Gastrocnemius medialis (tissue), 4 donors: ENCODE data around the gene PRR14L. TPM values are rescaled to one million over a fixed set of nuclear protein-coding genes. Genes with fewer than 3 reads are reported as not detected.
"Not testable (repeated sequence)": the region's sequence is repeated elsewhere in the genome, so short reads cannot be mapped to it uniquely, and the experiment has no call there.

Source experiments
- ATAC-seq, 2 donors: fragments of 150-250 bp; one replicate each; pipeline ENCODE4 v1.9.1; 2016
- DNase-seq, 2 donors: peaks; one replicate each; pipeline ENCODE4 v3.0.0-alpha.2; 2019
- H3K27ac ChIP-seq, 4 donors: fragments of 200-600 bp; sonication (generic); 1 replicate in 1 of 4; 2 replicates in 3 of 4; pipeline ENCODE4 v1.5.1; 2016 to 2018; ENCODE audit warnings: mild to moderate bottlenecking in 2 of 4, moderate library complexity in 1 of 4
- H3K27me3 ChIP-seq, 3 donors: fragments of 200-600 bp; sonication (generic) in 2 of 3; 1 replicate in 1 of 3; 2 replicates in 2 of 3; pipeline versions ENCODE4 v1.5.1 to v1.6.0; 2016 to 2019; ENCODE audit warnings: mild to moderate bottlenecking in 1 of 3, moderate library complexity in 1 of 3
- H3K36me3 ChIP-seq, 2 donors: fragments of 200-600 bp; sonication (generic) in 1 of 2; one replicate each; pipeline ENCODE4 v1.5.1; 2017 to 2018
- H3K4me1 ChIP-seq, 2 donors: fragments of 200-600 bp; sonication (generic) in 1 of 2; one replicate each; pipeline ENCODE4 v1.5.1; 2016 to 2017; ENCODE audit warnings: mild to moderate bottlenecking in 2 of 2
- H3K4me3 ChIP-seq, 4 donors: fragments of 200-600 bp; sonication (generic) in 3 of 4; 1 replicate in 1 of 4; 2 replicates in 3 of 4; pipeline ENCODE4 v1.5.1; 2016 to 2019; ENCODE audit warnings: mild to moderate bottlenecking in 2 of 4
- H3K9me3 ChIP-seq, 3 donors: fragments of 200-600 bp; sonication (generic) in 2 of 3; 1 replicate in 1 of 3; 2 replicates in 2 of 3; pipeline ENCODE4 v1.5.1; 2016 to 2019
- CTCF ChIP-seq, 5 experiments: fragments of 450-650 bp in 3 of 5; fragments of 200-600 bp in 2 of 5; sonication (generic) in 2 of 5; IDR thresholded peaks in 4 of 5; conservative IDR thresholded peaks in 1 of 5; 1 replicate in 4 of 5; 2 replicates in 1 of 5; pipeline ENCODE4 v1.5.1; 2016 to 2019; ENCODE audit warnings: antibody characterized with exemption in 5 of 5, mild to moderate bottlenecking in 3 of 5, moderate library complexity in 3 of 5
- POLR2A ChIP-seq, 2 donors: fragments of 450-650 bp; IDR thresholded peaks; one replicate each; pipeline ENCODE4 v1.6.1; 2017; ENCODE audit warnings: antibody characterized with exemption in 2 of 2, mild to moderate bottlenecking in 2 of 2, moderate library complexity in 2 of 2
- in situ Hi-C, 4 donors: fragments of 200-750 bp; cut with MboI; loops; one replicate each; pipeline versions ENCODE4 v1.15.0 to v1.8.0; 2017; ENCODE audit warnings: low sequenced_read_pairs in 4 of 4
- intact Hi-C: fragments of 100-400 bp; cut with DNase I; formaldehyde crosslinking; loops from one replicate; pipeline ENCODE4 v1.15.1; 2023; ENCODE audit warnings: low total_unique reads
- total RNA-seq, 4 donors: library from RNA; depleted of rRNA; stranded (reverse); fragments of >200 nt; gene quantifications; one replicate each; pipeline versions ENCODE4 v1.1.0 to v1.2.3, GENCODE V29; 2016

PRR14L gene
- total RNA-seq, 4 donors from 2014 or later = 6.5 to 8.4 (median 7.1) TPM

GRCh38 chr22:31773416-31773815, 23.5 kb upstream of the PRR14L start:
- Histone ChIP-seq H3K4me3 (no peak overlapping the region), H3K36me3 (peaks cover 0 to 36% of the 10 kb centered on the region in 2 donors), H3K4me1 (no peaks in the 10 kb centered on the region), H3K27me3 (no peaks in the 10 kb centered on the region), H3K9me3 (no peaks in the 10 kb centered on the region), H3K27ac (no peak overlapping the region)
- no peak for DNase-seq
- no peak for TF ChIP-seq CTCF (IDR thresholded peaks at IDR 0.05 in 4 of 5, conservative IDR thresholded peaks at IDR 0.05 in 1 of 5)
- no peak for TF ChIP-seq POLR2A (IDR thresholded peaks at IDR 0.05)
- in situ Hi-C loops (no loop called here), intact Hi-C loops (no loop called here)
- ATAC-seq = no peak

- Histone ChIP-seq H3K4me3 (no peak overlapping the region), H3K4me1 (no peaks in the 10 kb centered on the region), H3K27ac (no peak overlapping the region), H3K27me3 (no peaks in the 10 kb centered on the region), H3K9me3 (no peaks in the 10 kb centered on the region), H3K36me3 (peaks cover 0 to 68% of the 10 kb centered on the region in 2 donors)
- ATAC-seq (no peak), DNase-seq (no peak)
- no peak for TF ChIP-seq POLR2A (IDR thresholded peaks at IDR 0.05)
- no peak for TF ChIP-seq CTCF (IDR thresholded peaks at IDR 0.05 in 4 of 5, conservative IDR thresholded peaks at IDR 0.05 in 1 of 5)
- in situ Hi-C loops = no loop called here
- intact Hi-C loops = no loop called here
These were observed 18.6 kb upstream of the PRR14L start for GRCh38 chr22:31768422-31769059.

- Histone ChIP-seq H3K9me3 (no peaks in the 10 kb centered on the region), H3K4me3 (no peak overlapping the region), H3K36me3 (peaks cover 0 to 72% of the 10 kb centered on the region in 2 donors), H3K27ac (no peak overlapping the region), H3K4me1 (no peaks in the 10 kb centered on the region), H3K27me3 (no peaks in the 10 kb centered on the region)
- ATAC-seq = no peak
- intact Hi-C loops (no loop called here), in situ Hi-C loops (no loop called here)
- TF ChIP-seq POLR2A (IDR thresholded peaks at IDR 0.05) = no peak
- TF ChIP-seq CTCF (IDR thresholded peaks at IDR 0.05 in 4 of 5, conservative IDR thresholded peaks at IDR 0.05 in 1 of 5) = no peak
- no peak for DNase-seq
These were observed 14.9 kb upstream of the PRR14L start for GRCh38 chr22:31764785-31765184.

- H3K4me3 ChIP-seq, intact Hi-C loops, in situ Hi-C loops, H3K27me3 ChIP-seq, ATAC-seq, DNase-seq, H3K9me3 ChIP-seq, H3K27ac ChIP-seq: not testable (repeated sequence)
- peaks cover 0 to 26% of the 10 kb centered on the region in 2 donors for H3K36me3 ChIP-seq
- peaks cover 8 to 10% of the 10 kb centered on the region in 2 donors for H3K4me1 ChIP-seq
These were observed 8.9 kb upstream of the PRR14L start for GRCh38 chr22:31758860-31759259.

DNA sequence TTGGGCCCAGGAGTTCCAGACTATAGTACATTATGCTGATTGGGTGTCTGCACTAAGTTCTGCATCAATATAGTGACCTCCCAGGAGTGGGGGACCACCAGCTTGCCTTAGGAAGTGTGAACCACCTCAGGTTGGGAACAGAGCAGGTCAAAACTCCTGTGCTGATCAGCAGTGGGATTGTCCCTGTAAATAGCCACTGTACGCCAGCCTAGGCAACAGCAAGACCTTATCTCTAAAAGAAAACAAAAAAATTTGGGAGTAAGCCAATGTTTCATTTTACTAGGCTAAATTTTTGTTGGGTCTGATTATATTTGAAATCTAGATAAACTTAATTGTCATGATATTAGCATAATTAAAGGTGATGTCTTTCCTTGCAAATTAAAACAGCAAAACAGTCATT, 7.3 kb upstream of the PRR14L start:
- H3K9me3 ChIP-seq = no peaks in the 10 kb centered on the region
- H3K4me1 ChIP-seq = peaks cover 18 to 22% of the 10 kb centered on the region in 2 donors
- DNase-seq (no peak), ATAC-seq (no peak)
- no peak overlapping the region for H3K4me3 ChIP-seq
- no peaks in the 10 kb centered on the region for H3K27me3 ChIP-seq
- H3K27ac ChIP-seq = no peak overlapping the region
- in situ Hi-C loops = no loop called here
- no peak for TF ChIP-seq CTCF (IDR thresholded peaks at IDR 0.05 in 4 of 5, conservative IDR thresholded peaks at IDR 0.05 in 1 of 5)
- TF ChIP-seq POLR2A (IDR thresholded peaks at IDR 0.05) = no peak
- peaks cover 0 to 14% of the 10 kb centered on the region in 2 donors for H3K36me3 ChIP-seq
- intact Hi-C loops = no loop called here
